ENCODE data around the gene GPC4. TPM values are rescaled to one million over a fixed set of nuclear protein-coding genes. Genes with fewer than 3 reads are reported as not detected.

The GPC4 gene
- total and polyA plus RNA-seq, 8 donors: 34.4 to 66.8 (median 56.6) TPM

- peaks cover 0 to 3% of the 10 kb centered on the region in 2 donors for H3K4me1 ChIP-seq
- H3K27me3 ChIP-seq: peaks cover 0 to 52% of the 10 kb centered on the region in 2 donors
- no peak overlapping the region for H3K27ac ChIP-seq
- no peak for DNase-seq
- no peaks in the 10 kb centered on the region for H3K36me3 ChIP-seq
- no peak for ATAC-seq
- H3K4me3 ChIP-seq: no peak overlapping the region
- intact Hi-C loops (cut with DNase I): no loop called here
- TF ChIP-seq, protein P1, sequence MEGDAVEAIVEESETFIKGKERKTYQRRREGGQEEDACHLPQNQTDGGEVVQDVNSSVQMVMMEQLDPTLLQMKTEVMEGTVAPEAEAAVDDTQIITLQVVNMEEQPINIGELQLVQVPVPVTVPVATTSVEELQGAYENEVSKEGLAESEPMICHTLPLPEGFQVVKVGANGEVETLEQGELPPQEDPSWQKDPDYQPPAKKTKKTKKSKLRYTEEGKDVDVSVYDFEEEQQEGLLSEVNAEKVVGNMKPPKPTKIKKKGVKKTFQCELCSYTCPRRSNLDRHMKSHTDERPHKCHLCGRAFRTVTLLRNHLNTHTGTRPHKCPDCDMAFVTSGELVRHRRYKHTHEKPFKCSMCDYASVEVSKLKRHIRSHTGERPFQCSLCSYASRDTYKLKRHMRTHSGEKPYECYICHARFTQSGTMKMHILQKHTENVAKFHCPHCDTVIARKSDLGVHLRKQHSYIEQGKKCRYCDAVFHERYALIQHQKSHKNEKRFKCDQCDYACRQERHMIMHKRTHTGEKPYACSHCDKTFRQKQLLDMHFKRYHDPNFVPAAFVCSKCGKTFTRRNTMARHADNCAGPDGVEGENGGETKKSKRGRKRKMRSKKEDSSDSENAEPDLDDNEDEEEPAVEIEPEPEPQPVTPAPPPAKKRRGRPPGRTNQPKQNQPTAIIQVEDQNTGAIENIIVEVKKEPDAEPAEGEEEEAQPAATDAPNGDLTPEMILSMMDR (IDR thresholded peaks at IDR 0.05): no peak
- no peaks in the 10 kb centered on the region for H3K9me3 ChIP-seq
Measured at GRCh38 chrX:133412246-133412645, 3.0 kb downstream of the GPC4 start.

GRCh38 chrX:133410550-133410949, 4.7 kb downstream of the GPC4 start:
- TF ChIP-seq, protein P1 (IDR thresholded peaks at IDR 0.05): no peak
- Histone ChIP-seq H3K27ac (no peak overlapping the region), H3K9me3 (no peaks in the 10 kb centered on the region), H3K27me3 (peaks cover 0 to 35% of the 10 kb centered on the region in 2 donors), H3K4me3 (no peak overlapping the region), H3K4me1 (peaks cover 0 to under 1% of the 10 kb centered on the region in 2 donors), H3K36me3 (no peaks in the 10 kb centered on the region)
- ATAC-seq: no peak
- DNase-seq: no peak
- intact Hi-C loops (cut with DNase I): no loop called here

GRCh38 chrX:133405498-133406185, 9.6 kb downstream of the GPC4 start:
- DNase-seq: no peak
- H3K27ac ChIP-seq: no peak overlapping the region

DNA sequence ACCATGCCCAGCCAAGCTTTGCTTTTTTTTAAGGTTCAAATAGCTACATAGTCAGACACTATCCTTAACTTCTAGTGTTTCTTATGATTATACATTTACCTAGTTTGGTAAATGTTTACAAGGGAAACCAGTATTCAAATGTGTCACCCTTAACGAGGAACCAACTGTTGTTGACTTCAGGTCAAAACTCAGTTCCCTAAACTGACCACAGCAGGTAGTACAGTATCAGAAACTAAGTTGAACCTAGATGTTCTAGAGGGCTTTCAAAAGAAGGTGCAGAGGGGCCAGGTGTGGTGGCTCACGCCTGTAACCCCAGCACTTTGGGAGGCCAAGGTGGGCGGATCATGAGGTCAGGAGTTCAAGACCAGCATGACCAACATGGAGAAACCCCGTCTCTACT, 11.3 kb downstream of the GPC4 start:
- no peak overlapping the region for H3K27ac ChIP-seq
- no peaks in the 10 kb centered on the region for H3K9me3 ChIP-seq
- TF ChIP-seq, protein P1 (IDR thresholded peaks at IDR 0.05): no peak
- intact Hi-C loops (cut with DNase I): no loop called here
- ATAC-seq: no peak
- H3K4me3 ChIP-seq: no peak overlapping the region
- no peaks in the 10 kb centered on the region for H3K27me3 ChIP-seq
- H3K36me3 ChIP-seq: no peaks in the 10 kb centered on the region
- H3K4me1 ChIP-seq: no peaks in the 10 kb centered on the region
- DNase-seq: no peak

More at GRCh38 chrX:133405498-133406185, 9.6 kb downstream of the GPC4 start:
- Histone ChIP-seq H3K4me3 (no peak overlapping the region), H3K27me3 (no peaks in the 10 kb centered on the region), H3K36me3 (no peaks in the 10 kb centered on the region), H3K9me3 (no peaks in the 10 kb centered on the region), H3K4me1 (no peaks in the 10 kb centered on the region)
- intact Hi-C loops (cut with DNase I): no loop called here
- ATAC-seq: no peak
- TF ChIP-seq, protein P1 (IDR thresholded peaks at IDR 0.05): no peak

DNA sequence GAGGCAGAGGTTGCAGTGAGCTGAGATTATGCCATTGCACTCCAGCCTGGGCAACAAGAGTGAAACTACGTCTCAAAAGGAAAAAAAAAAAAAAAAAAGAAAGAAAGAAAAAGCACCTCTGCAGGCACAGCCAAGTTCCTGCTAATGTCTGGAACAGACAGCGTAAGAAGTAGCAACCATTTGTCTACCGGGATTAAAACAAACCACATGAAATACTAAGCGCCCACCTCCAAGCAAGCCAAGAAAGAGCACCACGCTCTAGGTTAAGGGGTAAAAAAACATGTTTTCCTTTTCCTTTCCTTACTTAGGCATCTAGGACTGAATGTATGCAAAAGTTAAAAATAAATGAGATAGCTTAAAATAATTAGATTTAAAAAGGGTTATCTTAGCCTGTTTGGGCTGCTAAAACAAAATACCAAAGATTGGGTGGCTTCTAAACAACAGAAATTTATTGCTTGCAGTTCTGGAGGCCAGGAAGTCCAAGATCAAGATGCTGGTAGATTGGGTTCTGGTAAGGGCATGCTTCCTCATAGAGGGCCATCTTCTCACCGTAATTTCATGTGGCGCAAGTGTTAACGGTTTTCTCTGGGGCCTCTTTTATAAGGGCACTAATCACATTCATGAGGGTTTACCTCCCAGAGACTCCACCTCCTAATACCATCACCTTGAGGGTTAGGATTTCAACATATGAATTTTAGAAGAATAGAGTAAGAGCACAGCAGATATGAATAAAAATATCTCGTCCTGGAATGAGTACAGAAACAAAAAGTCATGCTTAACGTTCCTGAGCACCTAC, 12.3 kb downstream of the GPC4 start:
- no peak overlapping the region for H3K4me3 ChIP-seq
- no peaks in the 10 kb centered on the region for H3K27me3 ChIP-seq
- TF ChIP-seq, protein P1 (IDR thresholded peaks at IDR 0.05): no peak
- no peak for DNase-seq
- H3K4me1 ChIP-seq: no peaks in the 10 kb centered on the region
- H3K9me3 ChIP-seq: no peaks in the 10 kb centered on the region
- intact Hi-C loops (cut with DNase I): no loop called here
- ATAC-seq: no peak
- H3K27ac ChIP-seq: no peak overlapping the region
- no peaks in the 10 kb centered on the region for H3K36me3 ChIP-seq

Data from left lung (tissue), 10 donors.